Measurements from ENCODE around the gene NOP10.

NOP10 gene

DNA sequence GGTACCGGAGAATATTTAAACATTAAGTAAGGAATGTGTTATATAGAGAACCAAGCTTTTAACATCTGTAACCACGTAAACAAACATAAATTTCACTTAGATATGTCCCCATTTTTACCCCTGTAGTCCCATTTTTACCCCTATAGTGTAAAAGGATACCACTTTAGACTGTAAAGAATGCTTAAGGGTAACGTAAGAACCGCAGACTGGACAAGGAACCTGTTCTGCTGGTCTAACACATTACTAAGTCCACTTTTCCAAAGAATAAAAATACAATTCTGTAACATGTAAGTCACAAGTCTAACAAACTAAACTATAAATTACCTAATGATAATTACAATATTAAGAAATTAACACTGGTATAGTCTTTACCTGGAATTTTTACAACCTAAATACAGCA lies 8.3 kb downstream of the NOP10 start:
- no peak for TF ChIP-seq FOXP2 (optimal IDR thresholded peaks at IDR 0.05; ENCODE audit: borderline replicate concordance, extremely low read depth, extremely low read length, insufficient read depth)
- TF ChIP-seq, protein P1, sequence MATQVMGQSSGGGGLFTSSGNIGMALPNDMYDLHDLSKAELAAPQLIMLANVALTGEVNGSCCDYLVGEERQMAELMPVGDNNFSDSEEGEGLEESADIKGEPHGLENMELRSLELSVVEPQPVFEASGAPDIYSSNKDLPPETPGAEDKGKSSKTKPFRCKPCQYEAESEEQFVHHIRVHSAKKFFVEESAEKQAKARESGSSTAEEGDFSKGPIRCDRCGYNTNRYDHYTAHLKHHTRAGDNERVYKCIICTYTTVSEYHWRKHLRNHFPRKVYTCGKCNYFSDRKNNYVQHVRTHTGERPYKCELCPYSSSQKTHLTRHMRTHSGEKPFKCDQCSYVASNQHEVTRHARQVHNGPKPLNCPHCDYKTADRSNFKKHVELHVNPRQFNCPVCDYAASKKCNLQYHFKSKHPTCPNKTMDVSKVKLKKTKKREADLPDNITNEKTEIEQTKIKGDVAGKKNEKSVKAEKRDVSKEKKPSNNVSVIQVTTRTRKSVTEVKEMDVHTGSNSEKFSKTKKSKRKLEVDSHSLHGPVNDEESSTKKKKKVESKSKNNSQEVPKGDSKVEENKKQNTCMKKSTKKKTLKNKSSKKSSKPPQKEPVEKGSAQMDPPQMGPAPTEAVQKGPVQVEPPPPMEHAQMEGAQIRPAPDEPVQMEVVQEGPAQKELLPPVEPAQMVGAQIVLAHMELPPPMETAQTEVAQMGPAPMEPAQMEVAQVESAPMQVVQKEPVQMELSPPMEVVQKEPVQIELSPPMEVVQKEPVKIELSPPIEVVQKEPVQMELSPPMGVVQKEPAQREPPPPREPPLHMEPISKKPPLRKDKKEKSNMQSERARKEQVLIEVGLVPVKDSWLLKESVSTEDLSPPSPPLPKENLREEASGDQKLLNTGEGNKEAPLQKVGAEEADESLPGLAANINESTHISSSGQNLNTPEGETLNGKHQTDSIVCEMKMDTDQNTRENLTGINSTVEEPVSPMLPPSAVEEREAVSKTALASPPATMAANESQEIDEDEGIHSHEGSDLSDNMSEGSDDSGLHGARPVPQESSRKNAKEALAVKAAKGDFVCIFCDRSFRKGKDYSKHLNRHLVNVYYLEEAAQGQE (IDR thresholded peaks at IDR 0.05; ENCODE audit: insufficient read depth in 1 of 2, low read depth in 2 of 2, low read length in 2 of 2): no peak
- TF ChIP-seq TAF1 (IDR thresholded peaks at IDR 0.05; ENCODE audit: borderline replicate concordance, insufficient read depth, low read length): no peak
- TF ChIP-seq POLR2AphosphoS5 (IDR thresholded peaks at IDR 0.05; ENCODE audit: low read depth, low read length): no peak
- no peak for TF ChIP-seq SIN3A (IDR thresholded peaks at IDR 0.05; ENCODE audit: borderline replicate concordance, insufficient read depth, low read length)

- TF ChIP-seq, protein P1 (IDR thresholded peaks at IDR 0.05; ENCODE audit: insufficient read depth in 1 of 2, low read depth in 2 of 2, low read length in 2 of 2): no peak
Observed at GRCh38 chr15:34332553-34333120, 10.3 kb downstream of the NOP10 start.

DNA sequence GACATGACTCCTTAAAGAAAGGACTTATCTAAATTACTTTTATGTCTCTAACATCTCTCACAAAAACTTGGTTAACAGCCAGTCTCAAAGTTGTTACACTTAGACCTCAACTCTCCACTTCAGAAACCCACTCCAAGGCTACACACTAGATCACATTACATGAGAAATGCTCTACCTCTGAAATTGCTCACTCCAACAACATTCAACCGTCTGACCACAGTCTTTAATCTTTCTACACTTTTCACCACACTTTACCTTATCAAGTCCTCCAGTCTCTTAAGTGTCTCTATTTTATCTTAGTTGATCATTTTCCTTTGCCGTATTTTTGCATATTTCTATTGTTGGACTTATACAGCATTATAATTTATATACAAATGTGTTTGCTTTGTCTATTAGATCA lies 11.1 kb downstream of the NOP10 start:
- TF ChIP-seq TAF1 (IDR thresholded peaks at IDR 0.05; ENCODE audit: borderline replicate concordance, insufficient read depth, low read length) (no peak), SIN3A (IDR thresholded peaks at IDR 0.05; ENCODE audit: borderline replicate concordance, insufficient read depth, low read length) (no peak), FOXP2 (optimal IDR thresholded peaks at IDR 0.05; ENCODE audit: borderline replicate concordance, extremely low read depth, extremely low read length, insufficient read depth) (no peak), POLR2AphosphoS5 (IDR thresholded peaks at IDR 0.05; ENCODE audit: low read depth, low read length) (no peak)
- TF ChIP-seq, protein P1 (IDR thresholded peaks at IDR 0.05; ENCODE audit: insufficient read depth in 1 of 2, low read depth in 2 of 2, low read length in 2 of 2): no peak

- TF ChIP-seq SIN3A (IDR thresholded peaks at IDR 0.05; ENCODE audit: borderline replicate concordance, insufficient read depth, low read length): no peak
- no peak for TF ChIP-seq POLR2AphosphoS5 (IDR thresholded peaks at IDR 0.05; ENCODE audit: low read depth, low read length)
- TF ChIP-seq FOXP2 (optimal IDR thresholded peaks at IDR 0.05; ENCODE audit: borderline replicate concordance, extremely low read depth, extremely low read length, insufficient read depth): no peak
- TF ChIP-seq TAF1 (IDR thresholded peaks at IDR 0.05; ENCODE audit: borderline replicate concordance, insufficient read depth, low read length): no peak
- TF ChIP-seq, protein P1 (IDR thresholded peaks at IDR 0.05; ENCODE audit: insufficient read depth in 1 of 2, low read depth in 2 of 2, low read length in 2 of 2): no peak
Observed at GRCh38 chr15:34330279-34330678, 12.7 kb downstream of the NOP10 start.

DNA sequence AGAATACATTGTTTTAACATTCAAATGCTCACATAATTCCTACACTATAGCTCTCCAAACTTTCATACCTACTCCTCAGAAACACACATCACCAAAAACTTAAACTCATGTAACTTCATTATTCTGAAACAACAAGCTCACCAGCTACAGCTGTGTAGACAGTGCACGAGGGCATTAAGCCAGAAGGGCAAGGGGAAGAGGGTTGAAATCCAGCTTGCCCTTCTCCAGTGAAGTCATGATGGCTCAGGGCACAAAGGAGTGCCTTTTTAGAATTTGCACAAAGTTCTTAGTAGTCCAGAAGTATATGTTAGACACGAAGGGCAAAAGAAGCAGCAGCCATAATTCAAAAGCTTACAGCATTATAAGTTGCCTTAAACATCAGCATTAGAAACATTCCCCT lies 13.9 kb downstream of the NOP10 start:
- TF ChIP-seq FOXP2 (optimal IDR thresholded peaks at IDR 0.05; ENCODE audit: borderline replicate concordance, extremely low read depth, extremely low read length, insufficient read depth) (no peak), TAF1 (IDR thresholded peaks at IDR 0.05; ENCODE audit: borderline replicate concordance, insufficient read depth, low read length) (no peak), SIN3A (IDR thresholded peaks at IDR 0.05; ENCODE audit: borderline replicate concordance, insufficient read depth, low read length) (no peak), POLR2AphosphoS5 (IDR thresholded peaks at IDR 0.05; ENCODE audit: low read depth, low read length) (no peak)
- TF ChIP-seq, protein P1 (IDR thresholded peaks at IDR 0.05; ENCODE audit: insufficient read depth in 1 of 2, low read depth in 2 of 2, low read length in 2 of 2): no peak
